ENCODE results near the gene NKRF. TPM values are rescaled to one million over a fixed set of nuclear protein-coding genes. Genes with fewer than 3 reads are reported as not detected.

The NKRF gene
- total and polyA plus RNA-seq, 9 donors, result 3.5 to 9.9 (median 6.8) TPM

Other genes starting within 250 kb of the NKRF start
- gene SLC25A43, start 207.1 kb downstream of the NKRF start, total RNA-seq, result 7.0 TPM
- gene SLC25A43, start 207.1 kb downstream of the NKRF start, polyA plus RNA-seq (ENCODE audit: insufficient read depth in 1 of 8, insufficient read length in 8 of 8, low replicate concordance in 1 of 8), result 10 to 100 TPM in 1 of 8 donors, 1 to 10 TPM in 7; 3.9 to 11.7 (median 7.8) TPM
- gene SLC25A5, start 138.0 kb downstream of the NKRF start, total RNA-seq, result 73.8 TPM
- 100 to 1,000 TPM; 165 to 190 (median 176) TPM for gene SLC25A5, start 138.0 kb downstream of the NKRF start, polyA plus RNA-seq (ENCODE audit: insufficient read depth in 1 of 8, insufficient read length in 8 of 8, low replicate concordance in 1 of 8)
- 28.6 TPM for gene STEEP1, start 41.0 kb downstream of the NKRF start, total RNA-seq
- 10 to 100 TPM; 15.5 to 21.6 (median 16.2) TPM for gene STEEP1, start 41.0 kb downstream of the NKRF start, polyA plus RNA-seq (ENCODE audit: insufficient read depth in 1 of 8, insufficient read length in 8 of 8, low replicate concordance in 1 of 8)
- 28.6 TPM for gene UBE2A, start 31.9 kb downstream of the NKRF start, total RNA-seq
- gene UBE2A, start 31.9 kb downstream of the NKRF start, polyA plus RNA-seq (ENCODE audit: insufficient read depth in 1 of 8, insufficient read length in 8 of 8, low replicate concordance in 1 of 8), result 10 to 100 TPM; 48.9 to 69.2 (median 56.9) TPM
- gene SEPTIN6, start 86.7 kb upstream of the NKRF start, total RNA-seq, result 39.0 TPM
- gene SEPTIN6, start 86.7 kb upstream of the NKRF start, polyA plus RNA-seq (ENCODE audit: insufficient read depth in 1 of 8, insufficient read length in 8 of 8, low replicate concordance in 1 of 8), result 10 to 100 TPM; 26.5 to 50.0 (median 38.9) TPM
- gene SOWAHD, start 152.2 kb upstream of the NKRF start, total RNA-seq, result 0.49 TPM
- 1 to 10 TPM in 1 of 8 donors, under 1 TPM in 7; 0.41 to 1.1 (median 0.62) TPM for gene SOWAHD, start 152.2 kb upstream of the NKRF start, polyA plus RNA-seq (ENCODE audit: insufficient read depth in 1 of 8, insufficient read length in 8 of 8, low replicate concordance in 1 of 8)
- 6,022 TPM for gene RPL39, start 185.2 kb upstream of the NKRF start, total RNA-seq
- gene RPL39, start 185.2 kb upstream of the NKRF start, polyA plus RNA-seq (ENCODE audit: insufficient read depth in 1 of 8, insufficient read length in 8 of 8, low replicate concordance in 1 of 8), result 1,000 to 10,000 TPM; 2,943 to 4,160 (median 3,307) TPM
- 3.8 TPM for gene UPF3B, start 246.5 kb upstream of the NKRF start, total RNA-seq
- gene UPF3B, start 246.5 kb upstream of the NKRF start, polyA plus RNA-seq (ENCODE audit: insufficient read depth in 1 of 8, insufficient read length in 8 of 8, low replicate concordance in 1 of 8), result 10 to 100 TPM; 12.1 to 14.4 (median 13.0) TPM